Type B pancreatic cell (in vitro differentiated cells): ENCODE data around the gene UCHL5. TPM values are rescaled to one million over a fixed set of nuclear protein-coding genes. Genes with fewer than 3 reads are reported as not detected.

Experiments used
- DNase-seq: peaks from one replicate; pipeline ENCODE4 v3.0.0; 2021; ENCODE audit warnings: mixed read lengths; ENCODE audit not compliant: unreplicated experiment; ENCODE audit errors: extremely low spot score
- H3K27ac Mint-ChIP-seq: 2 replicates; pipeline ENCODE4 v1.8.0; 2021; ENCODE audit warnings: mild to moderate bottlenecking, mixed read lengths
- H3K27me3 Mint-ChIP-seq: 2 replicates; pipeline ENCODE4 v1.8.0; 2021; ENCODE audit warnings: mixed read lengths
- H3K36me3 Mint-ChIP-seq: 2 replicates; pipeline ENCODE4 v1.8.0; 2021; ENCODE audit warnings: mixed read lengths
- H3K4me1 Mint-ChIP-seq: one replicate; pipeline ENCODE4 v1.8.0; 2021; ENCODE audit warnings: mixed read lengths; ENCODE audit not compliant: unreplicated experiment
- H3K4me3 Mint-ChIP-seq: 2 replicates; pipeline ENCODE4 v1.8.0; 2021; ENCODE audit warnings: mild to moderate bottlenecking, mixed read lengths
- H3K9me3 Mint-ChIP-seq: 2 replicates; pipeline ENCODE4 v1.8.0; 2021; ENCODE audit warnings: mixed read lengths
- total RNA-seq: library from RNA; stranded (reverse); gene quantifications from 2 replicates; pipeline ENCODE4 v1.2.1, GENCODE V29; 2021; ENCODE audit warnings: low replicate concordance
- TF ChIP-seq, protein P1 (sequence below): fragments of 200-600 bp; sonication (generic); conservative IDR thresholded peaks from 2 replicates; pipeline ENCODE4 v1.5.0; 2021; ENCODE audit warnings: antibody characterized with exemption, mild to moderate bottlenecking

UCHL5 gene
- total RNA-seq, 1 donor from 2014 or later: 31.3 TPM

DNA sequence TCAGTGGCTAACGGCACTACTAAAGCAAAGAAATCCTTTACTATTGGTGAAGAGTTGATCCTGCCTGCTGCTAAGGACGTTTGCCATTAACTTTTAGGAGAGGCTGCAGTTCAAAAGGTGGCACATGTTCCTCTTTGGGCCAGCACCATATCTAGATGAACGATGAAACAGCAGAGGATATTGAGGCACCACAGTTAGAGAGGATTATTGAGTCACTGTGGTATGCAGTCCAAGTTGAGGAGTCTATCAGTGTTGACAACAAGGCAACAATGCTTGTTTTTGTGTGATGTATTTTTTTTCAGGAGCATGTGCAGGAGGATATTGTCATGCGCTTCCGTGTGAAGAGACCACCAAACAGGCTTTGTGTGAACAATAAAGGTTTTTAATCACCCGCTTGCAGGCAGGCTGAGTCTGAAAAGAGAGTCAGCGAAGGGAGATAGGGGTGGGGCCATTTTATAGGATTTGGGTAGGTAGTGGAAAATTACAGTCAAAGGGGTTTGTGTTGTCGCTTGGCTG is 80.9 kb downstream of the UCHL5 start:
- H3K36me3 Mint-ChIP-seq: no peaks in the 10 kb centered on the region
- H3K27me3 Mint-ChIP-seq: no peaks in the 10 kb centered on the region
- TF ChIP-seq, protein P1, sequence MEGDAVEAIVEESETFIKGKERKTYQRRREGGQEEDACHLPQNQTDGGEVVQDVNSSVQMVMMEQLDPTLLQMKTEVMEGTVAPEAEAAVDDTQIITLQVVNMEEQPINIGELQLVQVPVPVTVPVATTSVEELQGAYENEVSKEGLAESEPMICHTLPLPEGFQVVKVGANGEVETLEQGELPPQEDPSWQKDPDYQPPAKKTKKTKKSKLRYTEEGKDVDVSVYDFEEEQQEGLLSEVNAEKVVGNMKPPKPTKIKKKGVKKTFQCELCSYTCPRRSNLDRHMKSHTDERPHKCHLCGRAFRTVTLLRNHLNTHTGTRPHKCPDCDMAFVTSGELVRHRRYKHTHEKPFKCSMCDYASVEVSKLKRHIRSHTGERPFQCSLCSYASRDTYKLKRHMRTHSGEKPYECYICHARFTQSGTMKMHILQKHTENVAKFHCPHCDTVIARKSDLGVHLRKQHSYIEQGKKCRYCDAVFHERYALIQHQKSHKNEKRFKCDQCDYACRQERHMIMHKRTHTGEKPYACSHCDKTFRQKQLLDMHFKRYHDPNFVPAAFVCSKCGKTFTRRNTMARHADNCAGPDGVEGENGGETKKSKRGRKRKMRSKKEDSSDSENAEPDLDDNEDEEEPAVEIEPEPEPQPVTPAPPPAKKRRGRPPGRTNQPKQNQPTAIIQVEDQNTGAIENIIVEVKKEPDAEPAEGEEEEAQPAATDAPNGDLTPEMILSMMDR: no peak
- H3K27ac Mint-ChIP-seq: no peak overlapping the region
- H3K9me3 Mint-ChIP-seq: peaks cover 12% of the 10 kb centered on the region
- H3K4me1 Mint-ChIP-seq: no peaks in the 10 kb centered on the region
- H3K4me3 Mint-ChIP-seq: no peak overlapping the region
- no peak for DNase-seq

GRCh38 chr1:192977089-192977706 is 82.0 kb downstream of the UCHL5 start:
- no peaks in the 10 kb centered on the region for H3K27me3 Mint-ChIP-seq
- no peaks in the 10 kb centered on the region for H3K4me1 Mint-ChIP-seq
- H3K9me3 Mint-ChIP-seq: peaks cover 12% of the 10 kb centered on the region
- H3K36me3 Mint-ChIP-seq: no peaks in the 10 kb centered on the region
- no peak overlapping the region for H3K27ac Mint-ChIP-seq
- no peak for DNase-seq
- TF ChIP-seq, protein P1: no peak
- no peak overlapping the region for H3K4me3 Mint-ChIP-seq

GRCh38 chr1:192976576-192976975 is 82.6 kb downstream of the UCHL5 start:
- no peak overlapping the region for H3K4me3 Mint-ChIP-seq
- DNase-seq: no peak
- no peaks in the 10 kb centered on the region for H3K4me1 Mint-ChIP-seq
- TF ChIP-seq, protein P1: no peak
- H3K9me3 Mint-ChIP-seq: peaks cover 12% of the 10 kb centered on the region
- no peaks in the 10 kb centered on the region for H3K36me3 Mint-ChIP-seq
- no peaks in the 10 kb centered on the region for H3K27me3 Mint-ChIP-seq
- H3K27ac Mint-ChIP-seq: no peak overlapping the region

DNA sequence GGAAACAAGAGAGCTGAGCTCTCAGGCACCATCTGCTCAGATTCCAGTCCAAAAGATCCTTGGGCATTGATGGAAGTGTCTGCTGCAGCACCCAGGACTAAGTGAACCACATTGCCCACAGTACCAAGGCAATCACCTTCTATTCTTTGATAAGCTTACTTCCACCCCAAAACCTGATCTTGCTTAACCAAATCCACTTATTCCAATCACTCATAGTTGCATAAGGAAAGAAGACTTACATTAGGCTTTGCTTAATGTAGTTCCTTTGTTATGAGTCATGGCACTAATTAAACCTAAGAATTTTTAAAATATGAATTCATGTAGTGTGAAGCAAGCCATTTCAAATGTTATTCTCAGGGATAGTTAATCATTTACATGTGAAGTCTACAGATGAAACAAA is 84.5 kb downstream of the UCHL5 start:
- no peak overlapping the region for H3K27ac Mint-ChIP-seq
- no peaks in the 10 kb centered on the region for H3K36me3 Mint-ChIP-seq
- DNase-seq: no peak
- H3K9me3 Mint-ChIP-seq: peaks cover 10% of the 10 kb centered on the region
- H3K27me3 Mint-ChIP-seq: no peaks in the 10 kb centered on the region
- H3K4me3 Mint-ChIP-seq: no peak overlapping the region
- H3K4me1 Mint-ChIP-seq: no peaks in the 10 kb centered on the region
- TF ChIP-seq, protein P1: no peak

GRCh38 chr1:192973988-192974387 is 85.2 kb downstream of the UCHL5 start:
- Mint-ChIP-seq H3K27me3 (no peaks in the 10 kb centered on the region), H3K27ac (no peak overlapping the region), H3K4me3 (no peak overlapping the region), H3K4me1 (no peaks in the 10 kb centered on the region), H3K36me3 (no peaks in the 10 kb centered on the region), H3K9me3 (peaks cover 4% of the 10 kb centered on the region)
- TF ChIP-seq, protein P1: no peak
- no peak for DNase-seq
